B cell (primary cell): ENCODE data around the gene NFATC1. TPM values are rescaled to one million over a fixed set of nuclear protein-coding genes. Genes with fewer than 3 reads are reported as not detected.

Source experiments
- ATAC-seq: fragments of 200-7000 bp; cut with Tn5 transposase; one replicate; pipeline ENCODE4 v1.10.0; 2021; ENCODE audit warnings: low read depth, mild to moderate bottlenecking, moderate number of reproducible peaks, moderate library complexity
- CTCF ChIA-PET: fragments of 350-600 bp; sonication (Branson Sonifier 250); formaldehyde crosslinking; loops from one replicate; lab custom pipeline; 2021; ENCODE audit warnings: antibody characterized with exemption, inconsistent platforms; lab: Charles Lee
- POLR2A ChIA-PET: fragments of 350-600 bp; sonication (Branson Sonifier 250); formaldehyde crosslinking; loops from one replicate; lab custom pipeline; 2021; ENCODE audit warnings: antibody characterized with exemption; lab: Charles Lee
- DNase-seq: peaks from one replicate; pipeline ENCODE4 v3.0.0; 2013
- H2AFZ ChIP-seq: 2 replicates; pipeline ENCODE4 v1.6.1; 2012; ENCODE audit warnings: mild to moderate bottlenecking, low read depth, low read length; ENCODE audit not compliant: insufficient read depth, poor library complexity, severe bottlenecking
- H3K27ac ChIP-seq, 2 donors: 1 replicate in 1 of 2; 2 replicates in 1 of 2; pipeline ENCODE4 v1.5.1; 2012 to 2013; ENCODE audit warnings: low read length in 2 of 2, mild to moderate bottlenecking in 2 of 2, moderate library complexity in 1 of 2
- H3K27me3 ChIP-seq, 4 experiments: fragments of 200-600 bp in 1 of 4; sonication (generic) in 1 of 4; replicated peaks in 1 of 4; 1 replicate in 2 of 4; 2 replicates in 2 of 4; pipeline versions ENCODE4 v1.6.1 to v1.7.0; 2013 to 2016; ENCODE audit warnings: low read length in 3 of 4, mild to moderate bottlenecking in 2 of 4, mixed read lengths in 1 of 4, moderate library complexity in 1 of 4; ENCODE audit not compliant: insufficient read depth in 4 of 4, control insufficient read depth in 3 of 4; ENCODE audit errors: control extremely low read depth in 1 of 4
- H3K36me3 ChIP-seq, 2 experiments: replicated peaks in 1 of 2; 1 replicate in 1 of 2; 2 replicates in 1 of 2; pipeline versions ENCODE4 v1.6.1 to v1.7.1; 2013; ENCODE audit warnings: low read length in 1 of 2; ENCODE audit not compliant: insufficient read depth in 2 of 2, control insufficient read depth in 1 of 2; ENCODE audit errors: control extremely low read depth in 1 of 2, extremely low read depth in 1 of 2
- H3K4me1 ChIP-seq, 2 donors: fragments of 200-600 bp in 1 of 2; sonication (generic) in 1 of 2; 1 replicate in 1 of 2; 2 replicates in 1 of 2; pipeline versions ENCODE4 v1.5.1 to v1.6.1; 2013 to 2017; ENCODE audit warnings: low read length in 2 of 2; ENCODE audit not compliant: control insufficient read depth in 2 of 2, insufficient read depth in 2 of 2
- H3K4me2 ChIP-seq: replicated peaks from 2 replicates; pipeline ENCODE3; 2012; ENCODE audit warnings: mild to moderate bottlenecking, low read depth, low read length; ENCODE audit not compliant: poor library complexity, severe bottlenecking
- H3K4me3 ChIP-seq, 5 experiments: fragments of 200-600 bp in 1 of 5; sonication (generic) in 1 of 5; 1 replicate in 3 of 5; 2 replicates in 2 of 5; pipeline versions ENCODE4 v1.5.1 to v1.7.0; 2011 to 2016; ENCODE audit warnings: low read length in 4 of 5, mild to moderate bottlenecking in 4 of 5, low read depth in 2 of 5, control low read depth in 1 of 5, moderate library complexity in 1 of 5; ENCODE audit not compliant: insufficient read depth in 1 of 5; ENCODE audit errors: control extremely low read depth in 1 of 5, extremely low read depth in 1 of 5
- H3K79me2 ChIP-seq: fragments of 200-600 bp; sonication (generic); one replicate; pipeline ENCODE4 v1.6.0; 2016; ENCODE audit warnings: low read length; ENCODE audit not compliant: control insufficient read depth, insufficient read depth
- H3K9ac ChIP-seq: fragments of 200-600 bp; sonication (generic); 2 replicates; pipeline ENCODE4 v1.6.1; 2017; ENCODE audit warnings: mild to moderate bottlenecking, low read length, moderate library complexity
- H3K9me3 ChIP-seq, 3 donors: one replicate each; pipeline versions ENCODE4 v1.6.1 to v1.7.1; 2013; ENCODE audit warnings: low read length in 2 of 3; ENCODE audit not compliant: control insufficient read depth in 2 of 3, insufficient read depth in 1 of 3; ENCODE audit errors: control extremely low read depth in 1 of 3
- H4K20me1 ChIP-seq: 2 replicates; pipeline ENCODE4 v1.6.0; 2012; ENCODE audit warnings: mild to moderate bottlenecking, low read length; ENCODE audit not compliant: insufficient read depth, control insufficient read depth, poor library complexity, severe bottlenecking
- H3K27ac Mint-ChIP-seq: one replicate; pipeline ENCODE4 v1.8.0; 2021; ENCODE audit warnings: mixed read lengths
- H3K27me3 Mint-ChIP-seq: one replicate; pipeline ENCODE4 v1.8.0; 2021; ENCODE audit warnings: mixed read lengths
- H3K4me1 Mint-ChIP-seq: one replicate; pipeline ENCODE4 v1.8.0; 2021; ENCODE audit warnings: mixed read lengths
- H3K4me3 Mint-ChIP-seq: one replicate; pipeline ENCODE4 v1.8.0; 2021; ENCODE audit warnings: mixed read lengths
- H3K9me3 Mint-ChIP-seq: one replicate; pipeline ENCODE4 v1.8.0; 2022; ENCODE audit warnings: mixed read lengths; ENCODE audit not compliant: insufficient read depth
- CTCF ChIP-seq: fragments of 200-600 bp; IDR thresholded peaks from one replicate; pipeline ENCODE4 v1.8.0; 2022; ENCODE audit warnings: antibody characterized with exemption, mild to moderate bottlenecking
- EZH2 ChIP-seq: IDR thresholded peaks from 2 replicates; pipeline ENCODE4 v1.6.1; 2012; ENCODE audit warnings: borderline replicate concordance, low read depth, mild to moderate bottlenecking, moderate library complexity, low read length; ENCODE audit not compliant: insufficient read depth, poor library complexity, severe bottlenecking
- WGBS: methylation state at CpG from one replicate; pipeline ENCODE4 v1.1.5; 2013; ENCODE audit warnings: missing lambda C conversion rate; ENCODE audit not compliant: insufficient coverage; 5-methylcytosine and 5-hydroxymethylcytosine counted together
- intact Hi-C: fragments of 100-400 bp; cut with micrococcal nuclease; formaldehyde crosslinking; loops from one replicate; pipeline ENCODE4 v1.10.0; 2022
- polyA plus RNA-seq: library from polyadenylated mRNA; depleted of rRNA; stranded (reverse); fragments of >200 nt; gene quantifications from 2 replicates; pipeline ENCODE4 v1.2.3, GENCODE V29; 2012
- total RNA-seq, 2 donors: library from RNA; stranded (reverse); fragments of 120-200 nt in 1 of 2; gene quantifications; 1 replicate in 1 of 2; 2 replicates in 1 of 2; pipeline versions ENCODE4 v1.2.3 to v1.2.4, GENCODE V29; 2013 to 2022

The NFATC1 gene
- total and polyA plus RNA-seq, 2 donors (not counting 1 experiment from before 2014, with no cell fraction given) = 32.2 to 108 TPM

DNA sequence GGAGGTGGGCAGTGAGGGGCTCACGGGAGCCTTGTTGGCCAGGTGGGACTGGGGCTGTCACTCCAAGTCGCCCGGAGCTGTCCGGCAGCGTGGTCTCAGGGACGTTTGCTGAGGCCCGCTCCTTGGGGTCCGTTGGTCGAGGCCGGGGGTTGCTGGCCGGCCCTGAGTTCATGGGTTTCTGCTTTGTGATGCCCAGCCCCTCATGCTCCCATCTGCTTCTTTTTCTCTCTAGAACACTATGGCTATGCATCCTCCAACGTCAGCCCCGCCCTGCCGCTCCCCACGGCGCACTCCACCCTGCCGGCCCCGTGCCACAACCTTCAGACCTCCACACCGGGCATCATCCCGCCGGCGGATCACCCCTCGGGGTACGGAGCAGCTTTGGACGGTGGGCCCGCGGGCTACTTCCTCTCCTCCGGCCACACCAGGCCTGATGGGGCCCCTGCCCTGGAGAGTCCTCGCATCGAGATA, 14.5 kb downstream of the NFATC1 start:
- no peaks in the 10 kb centered on the region for H3K27me3 Mint-ChIP-seq
- Histone ChIP-seq H2AFZ (no peak overlapping the region), H3K4me1 (peaks cover 18 to 21% of the 10 kb centered on the region in 2 donors), H4K20me1 (peaks cover 73% of the 10 kb centered on the region), H3K27ac (no peak overlapping the region), H3K36me3 (peaks cover 3 to 63% of the 10 kb centered on the region in 2 experiments), H3K9ac (no peak overlapping the region), H3K4me3 (no peak overlapping the region), H3K9me3 (no peaks in the 10 kb centered on the region), H3K4me2 (no peak overlapping the region), H3K27me3 (no peaks in the 10 kb centered on the region), H3K79me2 (peaks cover 96% of the 10 kb centered on the region)
- ATAC-seq (no peak), DNase-seq (no peak)
- H3K27ac Mint-ChIP-seq = no peak overlapping the region
- POLR2A ChIA-PET = no interaction called here
- WGBS = 98% methylated on average over 24 of the region's 30 CpGs
- H3K9me3 Mint-ChIP-seq = no peaks in the 10 kb centered on the region
- intact Hi-C loops = no loop called here
- CTCF ChIA-PET = interaction anchor here (0.9 kb wide), 2 partner anchors 32 kb away, joined by 3 to 4 read pairs; no protein-coding TSS in a partner anchor
- H3K4me3 Mint-ChIP-seq = no peak overlapping the region
- TF ChIP-seq EZH2 = no peak
- no peak for TF ChIP-seq CTCF
- H3K4me1 Mint-ChIP-seq = peaks cover 42% of the 10 kb centered on the region

DNA sequence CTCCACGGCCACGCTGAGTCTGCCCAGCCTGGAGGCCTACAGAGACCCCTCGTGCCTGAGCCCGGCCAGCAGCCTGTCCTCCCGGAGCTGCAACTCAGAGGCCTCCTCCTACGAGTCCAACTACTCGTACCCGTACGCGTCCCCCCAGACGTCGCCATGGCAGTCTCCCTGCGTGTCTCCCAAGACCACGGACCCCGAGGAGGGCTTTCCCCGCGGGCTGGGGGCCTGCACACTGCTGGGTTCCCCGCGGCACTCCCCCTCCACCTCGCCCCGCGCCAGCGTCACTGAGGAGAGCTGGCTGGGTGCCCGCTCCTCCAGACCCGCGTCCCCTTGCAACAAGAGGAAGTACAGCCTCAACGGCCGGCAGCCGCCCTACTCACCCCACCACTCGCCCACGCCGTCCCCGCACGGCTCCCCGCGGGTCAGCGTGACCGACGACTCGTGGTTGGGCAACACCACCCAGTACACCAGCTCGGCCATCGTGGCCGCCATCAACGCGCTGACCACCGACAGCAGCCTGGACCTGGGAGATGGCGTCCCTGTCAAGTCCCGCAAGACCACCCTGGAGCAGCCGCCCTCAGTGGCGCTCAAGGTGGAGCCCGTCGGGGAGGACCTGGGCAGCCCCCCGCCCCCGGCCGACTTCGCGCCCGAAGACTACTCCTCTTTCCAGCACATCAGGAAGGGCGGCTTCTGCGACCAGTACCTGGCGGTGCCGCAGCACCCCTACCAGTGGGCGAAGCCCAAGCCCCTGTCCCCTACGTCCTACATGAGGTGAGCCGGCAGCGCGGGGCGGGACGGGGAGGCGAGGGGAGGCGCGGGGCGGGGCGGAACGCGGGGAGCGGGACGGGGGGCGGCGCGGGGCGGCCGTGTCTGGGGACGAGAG, 15.2 kb downstream of the NFATC1 start:
- 97% methylated on average over 71 of the region's 84 CpGs for WGBS
- H3K4me3 Mint-ChIP-seq = no peak overlapping the region
- H3K9ac ChIP-seq = no peak overlapping the region
- H3K4me2 ChIP-seq = no peak overlapping the region
- CTCF ChIA-PET = interaction anchor here (0.9 kb wide), 2 partner anchors 32 kb away, joined by 3 to 4 read pairs; no protein-coding TSS in a partner anchor
- H3K4me3 ChIP-seq = no peak overlapping the region
- no peak overlapping the region for H3K27ac ChIP-seq
- no peaks in the 10 kb centered on the region for H3K27me3 ChIP-seq
- peaks cover 98% of the 10 kb centered on the region for H3K79me2 ChIP-seq
- peaks cover 3 to 65% of the 10 kb centered on the region in 2 experiments for H3K36me3 ChIP-seq
- no peak for DNase-seq
- no peak overlapping the region for H2AFZ ChIP-seq
- H3K9me3 ChIP-seq = no peaks in the 10 kb centered on the region
- no peak overlapping the region for H3K27ac Mint-ChIP-seq
- H3K9me3 Mint-ChIP-seq = no peaks in the 10 kb centered on the region
- POLR2A ChIA-PET = interaction anchor here (0.6 kb wide), 1 partner anchor 74 kb away, joined by 3 read pairs; no protein-coding TSS in a partner anchor
- TF ChIP-seq CTCF = no peak
- no peak for TF ChIP-seq EZH2
- peaks cover 12 to 13% of the 10 kb centered on the region in 2 donors for H3K4me1 ChIP-seq
- H3K4me1 Mint-ChIP-seq = peaks cover 35% of the 10 kb centered on the region
- peaks cover 78% of the 10 kb centered on the region for H4K20me1 ChIP-seq
- intact Hi-C loops = no loop called here
- no peak for ATAC-seq
- no peaks in the 10 kb centered on the region for H3K27me3 Mint-ChIP-seq
